GM21381 (cell line): ENCODE results near the gene ABL1.
"Not testable (repeated sequence)": the region's sequence is repeated elsewhere in the genome, so short reads cannot be mapped to it uniquely, and the experiment has no call there.

ENCODE experiments used
- ATAC-seq: cut with Tn5 transposase; IDR thresholded peaks from one replicate; pipeline ENCODE4 v1.9.1; 2021; ENCODE audit warnings: mild to moderate bottlenecking, moderate library complexity; ENCODE audit not compliant: unreplicated experiment

Gene ABL1

GRCh38 chr9:130847306-130848217 is 12.5 kb downstream of the ABL1 start:
- ATAC-seq = no peak

DNA sequence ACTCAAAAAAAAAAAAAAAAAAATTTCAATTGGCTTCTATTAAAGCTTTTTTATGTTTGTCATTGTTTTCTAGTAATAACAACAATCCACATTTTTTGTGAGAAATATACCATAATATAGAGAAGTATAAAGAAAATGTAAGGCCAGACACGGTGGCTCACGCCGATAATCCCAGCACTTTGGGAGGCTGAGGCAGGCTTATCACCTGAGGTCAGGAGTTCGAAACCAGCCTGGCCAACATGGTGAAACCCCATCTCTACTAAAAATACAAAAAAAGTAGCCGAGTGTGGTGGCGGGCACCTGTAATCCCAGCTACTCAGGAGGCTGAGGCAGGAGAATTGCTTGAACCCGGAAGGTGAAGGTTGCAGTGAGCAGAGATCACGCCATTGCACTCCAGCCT is 13.5 kb downstream of the ABL1 start:
- not testable (repeated sequence) for ATAC-seq

GRCh38 chr9:130849356-130849755 is 14.3 kb downstream of the ABL1 start:
- ATAC-seq = no peak

DNA sequence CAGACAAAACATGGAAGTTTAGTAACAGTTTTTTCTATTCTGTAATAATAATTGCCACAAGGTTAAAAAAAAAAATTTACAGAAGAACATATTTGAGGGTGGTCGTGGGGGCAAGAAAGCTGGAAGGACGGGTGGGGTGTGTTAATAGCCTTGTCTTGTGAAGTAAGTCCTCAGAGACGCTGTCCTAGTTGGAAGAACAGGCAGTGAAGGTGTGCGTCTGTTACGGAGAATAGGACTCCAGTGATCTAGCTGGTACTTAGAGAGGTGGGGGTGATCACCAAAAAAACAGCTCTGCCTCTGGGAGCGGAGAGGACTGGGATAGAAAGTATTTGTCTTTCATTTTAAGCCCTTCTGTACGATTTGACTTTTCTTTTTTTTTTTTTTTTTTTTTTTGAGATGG is 17.7 kb downstream of the ABL1 start:
- ATAC-seq = no peak

DNA sequence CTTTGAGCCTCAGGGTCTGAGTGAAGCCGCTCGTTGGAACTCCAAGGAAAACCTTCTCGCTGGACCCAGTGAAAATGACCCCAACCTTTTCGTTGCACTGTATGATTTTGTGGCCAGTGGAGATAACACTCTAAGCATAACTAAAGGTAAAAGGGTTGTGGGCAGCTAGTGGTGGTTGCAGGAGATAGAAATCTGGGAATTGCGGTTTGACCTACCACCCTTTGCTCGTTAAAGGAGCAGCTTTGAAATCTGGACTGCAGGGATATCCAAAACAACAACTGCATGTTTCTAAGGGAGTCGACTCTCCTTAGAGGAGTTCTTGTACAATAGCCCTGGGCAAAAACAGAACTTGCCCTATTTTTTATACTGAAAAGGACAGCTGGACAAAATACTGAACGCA is 19.0 kb downstream of the ABL1 start:
- no peak for ATAC-seq

- ATAC-seq = no peak
Observed at GRCh38 chr9:130854835-130855234, 19.8 kb downstream of the ABL1 start.

GRCh38 chr9:130856474-130856873 is 21.4 kb downstream of the ABL1 start:
- ATAC-seq = no peak

DNA sequence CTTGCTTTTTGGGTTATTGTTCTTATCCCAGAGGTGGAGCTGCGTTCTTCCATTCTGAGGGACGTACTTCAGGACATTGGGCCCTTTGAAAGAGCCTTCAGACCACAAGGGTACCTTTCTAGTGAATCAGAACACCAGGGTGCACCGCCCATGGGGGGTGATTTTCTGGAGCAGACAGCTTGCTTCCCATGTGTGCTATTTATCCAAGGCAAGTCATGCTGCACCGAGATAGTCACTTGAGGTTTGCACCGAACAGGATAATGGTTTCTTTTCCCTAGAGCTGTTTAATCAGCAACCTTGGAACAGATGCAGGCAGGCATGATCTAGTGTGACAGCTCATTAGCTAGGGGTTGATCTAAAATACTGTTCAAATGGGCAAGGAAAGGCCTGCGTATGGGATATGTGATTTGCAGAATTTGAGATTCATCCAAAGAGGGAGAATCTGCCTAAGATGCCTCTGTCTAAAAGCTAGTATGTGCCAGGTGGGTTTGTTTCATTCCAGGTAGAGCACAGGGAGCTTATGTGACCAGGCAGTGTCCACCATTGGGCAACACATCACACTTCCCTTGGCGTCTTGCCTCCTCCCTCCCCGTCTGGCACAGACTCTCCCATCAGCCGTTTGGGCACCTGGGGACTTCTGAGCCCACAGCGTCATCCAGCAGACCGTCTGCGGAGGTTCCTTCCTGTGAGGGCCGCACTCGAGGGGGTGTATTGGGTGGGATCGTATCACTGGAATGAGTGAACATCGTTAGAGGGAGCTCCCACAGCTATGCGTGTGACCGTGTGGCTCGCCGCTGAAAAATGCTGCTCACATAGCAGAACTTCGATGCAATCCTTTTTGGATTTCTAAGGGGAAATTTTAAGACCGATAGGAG is 23.0 kb downstream of the ABL1 start:
- ATAC-seq = no peak

GRCh38 chr9:130858739-130859705 is 24.0 kb downstream of the ABL1 start:
- no peak for ATAC-seq

DNA sequence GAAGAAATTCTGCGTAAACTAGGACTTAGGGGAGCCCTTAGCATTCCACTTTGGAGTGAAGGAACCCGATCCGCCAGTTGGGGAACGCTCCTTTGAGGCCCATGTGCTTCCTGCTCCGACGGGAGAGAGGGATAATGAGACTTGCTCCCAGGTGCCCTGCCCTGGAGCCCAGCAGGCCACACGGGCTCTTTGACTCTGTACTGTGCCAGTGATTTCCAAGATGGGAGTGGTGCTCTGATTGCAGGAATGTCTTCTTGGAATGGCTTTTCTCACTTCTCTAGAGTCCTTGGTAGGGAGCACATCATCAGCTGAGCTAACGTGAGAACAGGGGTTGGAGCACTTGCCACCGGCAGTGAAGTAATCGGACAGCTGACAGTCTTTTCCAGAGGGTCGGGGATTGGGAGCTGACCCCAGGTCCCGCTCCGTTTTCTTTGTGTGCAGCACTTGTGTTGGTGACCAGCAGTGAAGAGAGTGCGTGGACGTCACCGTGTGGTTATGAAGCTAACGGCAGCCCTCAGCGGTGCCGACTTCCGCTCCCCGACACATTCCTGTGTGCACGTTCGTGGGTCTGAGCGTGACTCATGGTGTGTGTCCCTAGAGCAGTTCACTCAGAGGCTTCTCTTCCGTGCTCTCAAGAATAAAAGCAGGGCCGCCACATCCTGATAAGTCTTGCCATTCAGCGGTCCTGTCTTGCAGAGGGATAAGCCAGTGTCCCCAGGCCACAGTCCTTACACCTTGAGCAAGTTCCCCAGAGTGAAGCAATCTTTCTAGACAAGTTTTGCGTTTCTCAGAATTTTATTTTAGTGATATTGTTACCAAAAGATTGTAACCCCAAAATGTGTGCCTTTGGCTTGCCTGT is 25.6 kb downstream of the ABL1 start:
- ATAC-seq = no peak

DNA sequence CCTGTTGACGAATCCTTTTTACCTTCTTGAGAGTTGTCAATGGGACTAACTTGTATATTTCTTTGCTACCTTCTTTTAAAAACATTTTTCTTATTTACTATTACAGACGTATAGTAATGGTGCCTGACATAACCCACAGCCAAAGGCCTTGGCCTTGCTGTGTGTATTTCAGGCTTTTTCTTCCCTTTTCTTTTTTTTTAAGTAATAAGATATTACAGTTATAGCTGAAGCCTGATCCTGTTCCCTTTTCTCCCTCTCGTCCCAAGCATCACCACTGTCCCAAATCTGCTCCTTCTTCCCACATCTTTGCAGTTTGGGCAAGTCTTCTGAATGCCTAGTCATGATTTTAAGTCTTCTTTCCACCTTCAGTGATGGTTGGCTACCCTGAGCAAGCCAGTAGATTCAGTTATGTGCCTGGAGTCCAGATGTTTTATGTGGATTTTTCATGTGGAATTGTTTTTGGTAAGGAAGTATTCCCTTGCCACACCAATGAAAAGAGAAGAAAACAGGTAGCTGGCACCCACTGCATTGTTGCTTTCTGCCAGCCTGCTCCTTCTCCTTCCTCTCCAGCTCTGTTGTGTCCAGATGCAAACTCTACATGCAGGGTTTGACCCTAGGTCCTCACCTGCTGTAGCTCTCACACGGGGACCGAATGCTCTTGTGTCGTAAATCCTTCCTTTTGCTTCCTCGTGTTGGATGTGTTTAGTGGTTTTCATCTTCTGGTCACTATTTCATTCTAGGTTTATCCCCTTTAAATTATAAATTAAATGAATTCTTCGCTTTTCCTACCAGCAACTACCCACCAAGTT is 26.5 kb downstream of the ABL1 start:
- no peak for ATAC-seq

DNA sequence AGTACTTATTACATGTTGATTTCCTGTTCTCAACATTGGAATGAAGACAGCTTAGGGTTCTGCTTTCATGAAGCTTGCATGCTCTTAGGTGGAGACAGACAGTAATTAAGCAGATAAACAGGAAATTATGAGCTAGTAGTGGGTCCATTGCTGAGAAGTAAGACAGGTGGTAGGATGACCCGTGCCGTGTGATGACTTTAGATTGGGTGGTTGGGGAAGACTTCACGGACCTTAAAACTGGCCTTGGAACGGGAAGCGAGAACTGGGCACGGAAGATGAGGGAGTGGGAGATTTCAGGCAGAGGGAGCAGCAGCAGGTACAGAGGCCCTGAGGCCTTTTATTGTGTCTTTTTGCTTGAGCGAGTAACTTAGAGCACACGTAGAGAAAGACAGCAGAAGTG is 27.2 kb downstream of the ABL1 start:
- ATAC-seq = no peak

DNA sequence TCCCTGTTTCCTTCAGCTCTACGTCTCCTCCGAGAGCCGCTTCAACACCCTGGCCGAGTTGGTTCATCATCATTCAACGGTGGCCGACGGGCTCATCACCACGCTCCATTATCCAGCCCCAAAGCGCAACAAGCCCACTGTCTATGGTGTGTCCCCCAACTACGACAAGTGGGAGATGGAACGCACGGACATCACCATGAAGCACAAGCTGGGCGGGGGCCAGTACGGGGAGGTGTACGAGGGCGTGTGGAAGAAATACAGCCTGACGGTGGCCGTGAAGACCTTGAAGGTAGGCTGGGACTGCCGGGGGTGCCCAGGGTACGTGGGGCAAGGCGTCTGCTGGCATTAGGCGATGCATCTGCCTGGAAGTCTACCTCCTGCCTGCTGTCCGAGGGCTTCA is 27.7 kb downstream of the ABL1 start:
- ATAC-seq = no peak

GRCh38 chr9:130864541-130864940 is 29.5 kb downstream of the ABL1 start:
- no peak for ATAC-seq

DNA sequence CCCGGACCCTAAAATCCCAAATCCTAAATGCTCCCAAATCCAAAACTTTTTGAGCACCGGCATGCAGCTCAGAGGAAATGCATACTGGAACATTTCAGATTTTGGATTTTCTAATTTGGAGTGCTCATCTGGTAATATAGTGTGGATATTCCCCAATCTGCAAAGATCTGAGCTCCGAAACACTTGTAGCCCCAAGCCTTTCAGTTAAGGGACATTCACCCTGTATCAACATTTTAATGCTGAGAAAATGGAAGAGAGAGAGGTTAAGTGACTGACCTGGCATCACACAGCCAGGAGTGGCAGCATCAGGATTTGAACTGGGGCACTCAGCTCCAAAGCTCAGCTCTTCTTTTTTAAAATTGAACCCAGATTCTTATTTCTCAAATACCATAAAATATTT is 30.9 kb downstream of the ABL1 start:
- no peak for ATAC-seq

DNA sequence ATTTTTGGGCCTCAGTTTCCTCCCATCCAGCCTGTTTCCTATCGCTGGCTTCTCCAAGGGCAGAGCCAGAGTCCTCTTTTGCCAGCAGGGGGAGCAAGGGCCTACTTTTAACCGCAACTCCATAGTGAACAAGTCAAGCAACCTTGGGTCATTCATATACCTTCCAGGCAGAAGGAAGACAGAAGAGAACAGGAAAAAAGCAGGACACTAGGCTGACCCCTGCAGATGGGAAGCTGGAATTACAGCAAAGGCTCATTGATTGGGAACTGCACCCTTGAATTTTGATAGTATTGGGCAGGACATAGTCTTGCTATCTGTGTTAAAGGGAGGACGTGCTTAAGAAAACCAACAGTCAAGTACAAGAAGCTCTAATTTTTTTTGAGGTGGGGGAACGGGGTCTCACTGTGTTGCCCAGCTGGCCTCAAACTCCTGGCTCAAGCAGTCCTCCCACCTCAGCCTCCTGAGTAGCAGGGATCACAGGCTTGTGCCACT is 31.5 kb downstream of the ABL1 start:
- no peak for ATAC-seq

DNA sequence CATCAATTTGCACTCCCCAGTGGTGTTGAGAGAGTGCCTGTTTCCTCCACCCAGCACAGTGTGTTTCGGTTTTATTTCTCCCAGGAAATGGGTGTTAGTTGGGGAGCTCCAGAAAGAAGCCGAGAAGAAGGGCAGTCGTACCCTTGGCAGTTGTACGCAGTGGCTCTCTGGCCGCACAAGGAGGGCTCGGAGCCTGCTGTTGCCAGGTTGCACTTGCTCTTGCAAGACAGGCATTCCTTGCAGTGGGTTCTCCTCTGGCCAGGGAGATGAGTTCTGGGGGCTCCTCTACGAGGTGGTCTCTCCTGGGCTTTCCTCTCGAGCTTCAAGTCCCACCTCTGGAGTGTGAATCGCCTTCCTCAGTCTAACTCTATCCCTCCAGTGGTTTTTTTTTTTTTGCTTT is 32.5 kb downstream of the ABL1 start:
- no peak for ATAC-seq

- ATAC-seq = no peak
Observed at GRCh38 chr9:130868230-130868629, 33.2 kb downstream of the ABL1 start.

GRCh38 chr9:130869250-130869649 is 34.2 kb downstream of the ABL1 start:
- ATAC-seq = no peak
